Fibroblast of skin of left quadriceps (primary cell): ENCODE results near the gene CFAP44.
"Not testable (repeated sequence)": the region's sequence is repeated elsewhere in the genome, so short reads cannot be mapped to it uniquely, and the experiment has no call there.

Experiments
- DNase-seq, 2 experiments: peaks; one replicate each; pipeline ENCODE4 v3.0.0-alpha.2; 2013; ENCODE audit warnings: low read depth in 2 of 2

The CFAP44 gene

GRCh38 chr3:113441051-113441770, at the start of gene CFAP44:
Gene CFAP44, minus strand, starts transcription at chr3:113441493. Its CDS starts 7,829 bp downstream, at chr3:113433664.
- DNase-seq, result peak; percentile 35 to 40

GRCh38 chr3:113485161-113485609, 43.9 kb upstream of the CFAP44 start:
- DNase-seq, result no peak

- peak; percentile 11 to 14 for DNase-seq
These were observed 27.2 kb upstream of the CFAP44 start for GRCh38 chr3:113468539-113468938.

- no peak for DNase-seq
These were observed 20.2 kb upstream of the CFAP44 start for GRCh38 chr3:113461488-113461887.

GRCh38 chr3:113458554-113458953, 17.3 kb upstream of the CFAP44 start:
- not testable (repeated sequence) for DNase-seq

- DNase-seq, result no peak
These were observed 14.2 kb upstream of the CFAP44 start for GRCh38 chr3:113455446-113455845.

GRCh38 chr3:113454630-113455029, 13.3 kb upstream of the CFAP44 start:
- no peak for DNase-seq

GRCh38 chr3:113454057-113454456, 12.8 kb upstream of the CFAP44 start:
- no peak for DNase-seq

- DNase-seq, result no peak
These were observed 9.6 kb upstream of the CFAP44 start for GRCh38 chr3:113450911-113451310.

GRCh38 chr3:113439606-113440005, 1.7 kb downstream of the CFAP44 start:
- no peak for DNase-seq

- no peak for DNase-seq
These were observed 3.1 kb downstream of the CFAP44 start for GRCh38 chr3:113438224-113438623.

- DNase-seq, result no peak
These were observed 3.9 kb downstream of the CFAP44 start for GRCh38 chr3:113437411-113437810.

- peak in 1 of 2 experiments; percentile 3 for DNase-seq
These were observed 4.5 kb downstream of the CFAP44 start for GRCh38 chr3:113436809-113437208.

- DNase-seq, result peak; percentile 15 to 17
These were observed 9.5 kb downstream of the CFAP44 start for GRCh38 chr3:113431811-113432210.

- no peak for DNase-seq
These were observed 12.7 kb downstream of the CFAP44 start for GRCh38 chr3:113428581-113428980.

GRCh38 chr3:113423699-113424098, 17.6 kb downstream of the CFAP44 start:
- no peak for DNase-seq

- DNase-seq, result no peak
These were observed 20.2 kb downstream of the CFAP44 start for GRCh38 chr3:113421082-113421481.

- no peak for DNase-seq
These were observed 31.6 kb downstream of the CFAP44 start for GRCh38 chr3:113409676-113410075.

- DNase-seq, result peak; percentile 7 to 8
These were observed 36.1 kb downstream of the CFAP44 start for GRCh38 chr3:113405180-113405579.

- no peak for DNase-seq
These were observed 36.7 kb downstream of the CFAP44 start for GRCh38 chr3:113404637-113405036.
